CD4-positive, alpha-beta memory T cell (primary cell): ENCODE results near the gene APBB3. TPM values are rescaled to one million over a fixed set of nuclear protein-coding genes. Genes with fewer than 3 reads are reported as not detected.

Source experiments
- CTCF ChIA-PET: fragments of 350-600 bp; sonication (Branson Sonifier 250); formaldehyde crosslinking; loops from one replicate; lab custom pipeline; 2021; ENCODE audit warnings: inconsistent platforms; ENCODE audit not compliant: partially characterized antibody; lab: Charles Lee
- POLR2A ChIA-PET: fragments of 350-600 bp; sonication (Branson Sonifier 250); formaldehyde crosslinking; loops from one replicate; lab custom pipeline; 2021; ENCODE audit not compliant: partially characterized antibody; lab: Charles Lee
- DNase-seq, 5 donors: peaks; one replicate each; pipeline versions ENCODE4 v3.0.0 to v3.0.0-alpha.2; 2020 to 2022; ENCODE audit warnings: mixed read lengths in 1 of 5
- H3K27ac ChIP-seq: one replicate; pipeline ENCODE4 v1.7.0; 2013; ENCODE audit warnings: low read depth, low read length
- H3K27me3 ChIP-seq: 2 replicates; pipeline ENCODE4 v1.7.0; 2013; ENCODE audit warnings: mild to moderate bottlenecking, low read length, moderate library complexity; ENCODE audit not compliant: insufficient read depth
- H3K36me3 ChIP-seq: 2 replicates; pipeline ENCODE4 v1.7.0; 2013; ENCODE audit warnings: mild to moderate bottlenecking, low read length, moderate library complexity; ENCODE audit not compliant: insufficient read depth
- H3K4me1 ChIP-seq: 2 replicates; pipeline ENCODE4 v1.7.0; 2013; ENCODE audit warnings: mild to moderate bottlenecking, low read length, moderate library complexity; ENCODE audit not compliant: insufficient read depth
- H3K4me3 ChIP-seq, 2 donors: one replicate each; pipeline ENCODE4 v1.7.0; 2013; ENCODE audit warnings: low read length in 2 of 2, mild to moderate bottlenecking in 1 of 2
- H3K9me3 ChIP-seq, 2 donors: one replicate each; pipeline ENCODE4 v1.7.0; 2013; ENCODE audit warnings: low read length in 2 of 2, control low read depth in 1 of 2; ENCODE audit not compliant: control insufficient read depth in 1 of 2
- H3K27ac Mint-ChIP-seq, 7 donors: one replicate each; pipeline ENCODE4 v1.8.0; 2020 to 2021; ENCODE audit warnings: mixed read lengths in 7 of 7, mild to moderate bottlenecking in 6 of 7, inconsistent platforms in 3 of 7, moderate library complexity in 3 of 7
- H3K27me3 Mint-ChIP-seq, 2 donors: one replicate each; pipeline ENCODE4 v1.8.0; 2020 to 2021; ENCODE audit warnings: mixed read lengths in 2 of 2
- H3K36me3 Mint-ChIP-seq, 2 donors: one replicate each; pipeline ENCODE4 v1.8.0; 2020 to 2021; ENCODE audit warnings: mixed read lengths in 2 of 2, inconsistent platforms in 1 of 2, mild to moderate bottlenecking in 1 of 2
- H3K4me1 Mint-ChIP-seq, 4 donors: one replicate each; pipeline ENCODE4 v1.8.0; 2020 to 2021; ENCODE audit warnings: mixed read lengths in 4 of 4, mild to moderate bottlenecking in 1 of 4
- H3K4me3 Mint-ChIP-seq, 8 donors: one replicate each; pipeline ENCODE4 v1.8.0; 2020 to 2021; ENCODE audit warnings: mixed read lengths in 8 of 8, mild to moderate bottlenecking in 7 of 8, moderate library complexity in 6 of 8, inconsistent platforms in 3 of 8
- H3K9me3 Mint-ChIP-seq, 8 donors: one replicate each; pipeline ENCODE4 v1.8.0; 2020 to 2021; ENCODE audit warnings: mixed read lengths in 8 of 8, mild to moderate bottlenecking in 5 of 8, inconsistent platforms in 3 of 8, moderate library complexity in 1 of 8
- intact Hi-C: fragments of 100-400 bp; cut with micrococcal nuclease; formaldehyde crosslinking; loops from one replicate; pipeline ENCODE4 v1.15.1; 2023
- polyA plus RNA-seq, 2 donors: library from polyadenylated mRNA; unstranded; fragments of 300-500 nt; fragmentation: Illumina TruSeq; gene quantifications; one replicate each; pipeline ENCODE4 v1.2.3, GENCODE V29; 2021
- total RNA-seq, 2 experiments: library from RNA; stranded (reverse); gene quantifications; one replicate each; pipeline ENCODE4 v1.2.3, GENCODE V29; 2021

APBB3 gene
- total and polyA plus RNA-seq, 4 experiments from 2014 or later = 2.1 to 75.4 (median 38.9) TPM

DNA sequence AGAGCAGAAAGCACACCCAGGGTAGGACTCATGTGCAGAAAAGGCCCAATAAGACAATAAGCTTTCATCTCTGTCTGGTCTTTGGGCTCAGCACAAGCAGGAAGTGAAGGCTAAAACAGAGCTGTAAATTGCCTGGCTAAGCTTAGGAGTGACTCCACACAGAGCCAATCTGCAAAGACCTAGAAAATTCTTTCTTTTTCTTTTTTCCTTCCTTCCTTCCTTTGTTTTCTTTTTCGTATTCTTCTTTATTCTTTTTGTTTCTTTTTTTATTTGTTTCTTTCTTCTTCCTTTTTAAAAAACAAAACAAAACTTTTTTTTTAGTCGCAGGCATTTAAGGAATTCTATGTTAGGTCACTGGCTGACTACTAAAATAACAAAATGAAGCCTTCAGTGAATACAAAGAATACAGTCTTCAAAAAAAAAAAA, 12.4 kb upstream of the APBB3 start:
- no peaks in the 10 kb centered on the region for H3K9me3 Mint-ChIP-seq
- H3K36me3 ChIP-seq = no peaks in the 10 kb centered on the region
- peaks cover 3 to 5% of the 10 kb centered on the region in 2 donors for H3K36me3 Mint-ChIP-seq
- H3K27ac Mint-ChIP-seq = peak overlapping the region in 2 of 7 donors; percentile 22 to 25
- no peaks in the 10 kb centered on the region for H3K4me1 Mint-ChIP-seq
- peaks cover 0 to 1% of the 10 kb centered on the region in 2 donors for H3K27me3 Mint-ChIP-seq
- ChIA-PET CTCF (no interaction called here), POLR2A (no interaction called here)
- H3K27me3 ChIP-seq = no peaks in the 10 kb centered on the region
- no peak overlapping the region for H3K4me3 ChIP-seq
- H3K4me1 ChIP-seq = no peaks in the 10 kb centered on the region
- no peaks in the 10 kb centered on the region for H3K9me3 ChIP-seq
- intact Hi-C loops = no loop called here
- DNase-seq = no peak
- H3K27ac ChIP-seq = no peak overlapping the region
- H3K4me3 Mint-ChIP-seq = no peak overlapping the region

DNA sequence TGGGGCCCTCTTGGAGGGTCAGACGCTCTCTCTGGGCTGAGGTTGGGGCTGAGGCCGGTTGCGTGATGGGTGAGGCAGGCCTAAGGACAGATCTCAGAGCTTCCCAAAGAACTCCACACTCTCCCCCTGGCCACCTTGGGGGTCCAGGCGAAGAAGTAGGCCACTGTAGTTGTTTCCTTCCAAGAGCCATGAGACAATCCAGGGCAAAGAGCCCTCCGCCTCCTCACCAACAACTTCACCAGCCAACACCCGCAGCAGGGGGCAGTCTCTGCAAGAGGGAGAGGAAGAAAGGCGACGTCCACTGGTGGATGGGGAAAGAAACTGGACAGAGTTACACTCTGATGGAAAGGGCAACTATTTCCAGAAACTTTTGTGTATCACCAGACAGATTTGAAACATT, 10.9 kb upstream of the APBB3 start:
- CTCF ChIA-PET = interaction anchor here (1.1 to 2.4 kb wide), 3 partner anchors 22 to 61 kb away, joined by 3 to 7 read pairs (median 4); no protein-coding TSS in a partner anchor
- H3K4me1 ChIP-seq = no peaks in the 10 kb centered on the region
- no peak overlapping the region for H3K27ac ChIP-seq
- no peaks in the 10 kb centered on the region for H3K36me3 ChIP-seq
- Mint-ChIP-seq H3K4me3 (no peak overlapping the region), H3K9me3 (no peaks in the 10 kb centered on the region), H3K36me3 (peaks cover 5 to 10% of the 10 kb centered on the region in 2 donors), H3K27ac (no peak overlapping the region), H3K27me3 (no peaks in the 10 kb centered on the region), H3K4me1 (peaks cover 0 to 2% (median under 1%) of the 10 kb centered on the region in 4 donors)
- POLR2A ChIA-PET = interaction anchor here (0.6 kb wide), 1 partner anchor 976 kb away, joined by 3 read pairs; no protein-coding TSS in a partner anchor
- no peak overlapping the region for H3K4me3 ChIP-seq
- intact Hi-C loops = no loop called here
- no peaks in the 10 kb centered on the region for H3K27me3 ChIP-seq
- H3K9me3 ChIP-seq = no peaks in the 10 kb centered on the region
- no peak for DNase-seq

DNA sequence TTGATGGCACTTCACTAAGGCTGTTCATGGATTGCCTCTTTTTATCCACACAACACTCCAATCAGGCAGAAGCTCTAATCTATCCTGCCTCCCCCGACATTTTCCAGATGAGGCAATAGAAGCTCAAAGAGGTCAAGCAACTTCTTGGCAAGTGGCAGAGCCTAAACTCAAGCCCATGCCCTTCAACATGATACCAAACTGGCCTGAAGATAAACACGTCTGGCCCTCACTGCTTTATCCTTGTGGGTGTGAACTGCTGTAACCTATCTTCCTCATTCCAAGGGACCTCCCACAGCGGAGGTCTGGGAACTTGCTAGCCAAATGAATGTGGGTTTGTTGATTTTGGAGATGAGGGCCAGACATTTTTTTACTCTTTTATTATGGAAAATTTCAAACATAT, 9.8 kb upstream of the APBB3 start:
- H3K4me3 ChIP-seq = no peak overlapping the region
- H3K27ac ChIP-seq = no peak overlapping the region
- no peak for DNase-seq
- Mint-ChIP-seq H3K27me3 (no peaks in the 10 kb centered on the region), H3K4me1 (peaks cover 0 to 13% (median 7%) of the 10 kb centered on the region in 4 donors), H3K27ac (peak overlapping the region in 1 of 7 donors; percentile 16), H3K9me3 (no peaks in the 10 kb centered on the region), H3K36me3 (peaks cover 5 to 14% of the 10 kb centered on the region in 2 donors), H3K4me3 (no peak overlapping the region)
- ChIA-PET POLR2A (no interaction called here), CTCF (interaction anchor here (1.3 to 2.4 kb wide), 3 partner anchors 21 to 64 kb away, joined by 3 to 7 read pairs (median 4); no protein-coding TSS in a partner anchor)
- intact Hi-C loops = no loop called here
- no peaks in the 10 kb centered on the region for H3K9me3 ChIP-seq
- H3K27me3 ChIP-seq = no peaks in the 10 kb centered on the region
- no peaks in the 10 kb centered on the region for H3K36me3 ChIP-seq
- peaks cover 8% of the 10 kb centered on the region for H3K4me1 ChIP-seq

DNA sequence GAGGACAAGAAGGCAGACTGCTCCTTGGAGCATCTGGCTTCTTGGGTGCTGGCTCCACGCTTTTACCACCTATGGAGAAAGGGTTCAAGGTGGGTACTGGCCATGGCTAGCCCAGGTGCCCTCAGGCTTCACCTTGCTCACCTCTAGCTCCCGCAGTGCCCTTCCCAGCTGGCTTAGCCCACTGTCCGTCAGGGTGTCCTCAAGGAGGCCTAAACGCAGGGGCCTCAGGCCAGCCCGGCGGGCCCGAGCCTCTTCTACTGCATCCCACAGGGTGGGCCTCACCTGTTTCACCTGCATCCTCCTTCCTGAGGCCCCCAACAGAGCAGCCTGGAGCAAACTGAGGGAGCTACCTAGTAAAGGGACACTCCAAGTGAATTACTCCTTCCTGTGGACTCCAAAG, 9.3 kb upstream of the APBB3 start:
- Mint-ChIP-seq H3K36me3 (peaks cover 7 to 18% of the 10 kb centered on the region in 2 donors), H3K9me3 (no peaks in the 10 kb centered on the region), H3K27ac (peak overlapping the region in 1 of 7 donors; percentile 16), H3K27me3 (no peaks in the 10 kb centered on the region), H3K4me1 (peaks cover 4 to 18% (median 12%) of the 10 kb centered on the region in 4 donors), H3K4me3 (no peak overlapping the region)
- CTCF ChIA-PET = interaction anchor here (1.3 to 2.4 kb wide), 3 partner anchors 21 to 65 kb away, joined by 3 to 7 read pairs (median 4); no protein-coding TSS in a partner anchor
- Histone ChIP-seq H3K27ac (no peak overlapping the region), H3K36me3 (no peaks in the 10 kb centered on the region), H3K27me3 (no peaks in the 10 kb centered on the region), H3K4me1 (peaks cover 13% of the 10 kb centered on the region), H3K9me3 (no peaks in the 10 kb centered on the region), H3K4me3 (no peak overlapping the region)
- DNase-seq = no peak
- POLR2A ChIA-PET = interaction anchor here (0.8 kb wide), 1 partner anchor 8 kb away, joined by 3 read pairs; no protein-coding TSS in a partner anchor
- intact Hi-C loops = no loop called here

DNA sequence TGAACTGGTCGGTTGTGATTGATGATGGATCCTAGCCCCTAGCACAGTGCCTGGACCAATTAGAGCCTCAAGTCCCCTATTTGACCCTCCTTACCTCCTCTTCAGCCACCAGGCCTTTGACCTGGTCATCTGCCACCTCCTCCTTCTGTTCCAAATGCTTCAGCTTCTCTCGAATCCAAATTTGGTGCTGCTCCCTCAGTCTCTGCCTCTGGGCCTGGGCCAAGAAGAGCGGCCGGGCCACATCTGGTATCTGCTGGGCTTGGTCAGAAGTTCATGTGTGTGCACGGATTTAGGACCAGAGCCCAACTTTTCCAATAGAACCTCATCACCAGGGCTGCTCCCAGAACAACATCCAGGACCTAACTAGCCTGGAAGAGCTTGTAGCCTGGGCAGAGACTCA, 6.7 kb upstream of the APBB3 start:
- Mint-ChIP-seq H3K4me3 (no peak overlapping the region), H3K9me3 (no peaks in the 10 kb centered on the region), H3K27me3 (no peaks in the 10 kb centered on the region), H3K27ac (peak overlapping the region in 5 of 7 donors; percentile 6 to 98 (median 60)), H3K4me1 (peaks cover 10 to 43% (median 29%) of the 10 kb centered on the region in 4 donors), H3K36me3 (peaks cover 21 to 40% of the 10 kb centered on the region in 2 donors)
- H3K36me3 ChIP-seq = peaks cover 13% of the 10 kb centered on the region
- no peak for DNase-seq
- no peak overlapping the region for H3K27ac ChIP-seq
- ChIA-PET POLR2A (no interaction called here), CTCF (interaction anchor here (0.5 to 2.6 kb wide), 3 partner anchors 24 to 213 kb away, joined by 3 to 8 read pairs (median 3); partner anchors contain the start of gene EIF4EBP3)
- intact Hi-C loops = no loop called here
- H3K27me3 ChIP-seq = no peaks in the 10 kb centered on the region
- peaks cover 26% of the 10 kb centered on the region for H3K4me1 ChIP-seq
- H3K9me3 ChIP-seq = no peaks in the 10 kb centered on the region
- H3K4me3 ChIP-seq = no peak overlapping the region

DNA sequence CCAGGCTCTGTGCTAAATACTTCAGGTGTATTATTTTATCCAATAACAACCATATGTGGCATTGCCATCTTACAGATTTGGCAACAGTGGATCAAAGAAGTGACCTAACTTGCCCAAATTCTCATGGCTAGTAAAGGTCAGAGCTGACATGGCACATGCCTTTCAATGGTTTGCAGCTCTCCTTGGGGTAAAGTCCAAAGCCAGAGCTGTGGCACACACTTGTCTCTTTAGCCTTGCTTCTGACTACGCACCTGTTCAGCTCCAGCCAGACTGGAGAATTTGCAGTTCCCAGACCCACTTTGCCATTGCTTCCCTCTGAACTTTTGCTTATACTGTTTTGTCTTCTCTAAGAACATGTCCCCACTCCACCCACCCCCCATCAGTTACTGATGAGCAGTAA, 6.1 kb upstream of the APBB3 start:
- Mint-ChIP-seq H3K4me1 (peaks cover 15 to 49% (median 35%) of the 10 kb centered on the region in 4 donors), H3K27ac (peak overlapping the region; percentile 79 to 99 (median 98)), H3K36me3 (peaks cover 25 to 44% of the 10 kb centered on the region in 2 donors), H3K27me3 (no peaks in the 10 kb centered on the region), H3K4me3 (no peak overlapping the region), H3K9me3 (no peaks in the 10 kb centered on the region)
- H3K4me3 ChIP-seq = no peak overlapping the region
- peaks cover 32% of the 10 kb centered on the region for H3K4me1 ChIP-seq
- intact Hi-C loops = no loop called here
- DNase-seq = no peak
- H3K27me3 ChIP-seq = no peaks in the 10 kb centered on the region
- CTCF ChIA-PET = interaction anchor here (1.1 to 2.6 kb wide), 2 partner anchors 23 to 149 kb away, joined by 3 to 8 read pairs; partner anchors contain the start of gene EIF4EBP3
- no peaks in the 10 kb centered on the region for H3K9me3 ChIP-seq
- peaks cover 15% of the 10 kb centered on the region for H3K36me3 ChIP-seq
- POLR2A ChIA-PET = interaction anchor here (1.3 to 1.5 kb wide), 2 partner anchors 10 to 69 kb away, joined by 4 read pairs; partner anchors contain the start of gene TMCO6
- H3K27ac ChIP-seq = peak overlapping the region; percentile 77

DNA sequence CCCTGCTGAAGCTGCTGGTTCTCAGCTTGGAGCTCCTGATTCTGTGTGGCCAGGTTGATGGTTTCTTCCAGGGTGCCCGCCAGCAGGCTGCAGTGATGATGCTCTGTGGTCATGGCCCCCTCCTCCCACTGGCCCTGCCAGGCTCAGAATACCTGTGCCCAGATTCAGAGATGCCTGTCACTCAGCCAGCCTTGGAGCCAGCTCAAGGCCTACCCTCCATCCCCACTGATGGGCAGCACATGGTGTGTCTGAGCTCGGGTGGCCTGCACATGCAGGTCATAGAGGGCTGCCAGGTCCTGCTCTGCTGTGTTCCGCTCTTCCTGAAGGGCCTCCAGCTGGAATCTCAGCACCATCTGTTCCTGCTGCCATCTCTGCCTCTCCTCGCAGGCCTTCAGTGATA, 5.7 kb upstream of the APBB3 start:
- Mint-ChIP-seq H3K36me3 (peaks cover 25 to 44% of the 10 kb centered on the region in 2 donors), H3K27ac (peak overlapping the region; percentile 97 to 99 (median 98)), H3K9me3 (no peaks in the 10 kb centered on the region), H3K27me3 (no peaks in the 10 kb centered on the region), H3K4me1 (peaks cover 19 to 53% (median 39%) of the 10 kb centered on the region in 4 donors), H3K4me3 (peak overlapping the region in 1 of 8 donors; percentile 54)
- intact Hi-C loops = no loop called here
- Histone ChIP-seq H3K36me3 (peaks cover 15% of the 10 kb centered on the region), H3K27me3 (no peaks in the 10 kb centered on the region), H3K4me3 (no peak overlapping the region), H3K4me1 (peaks cover 36% of the 10 kb centered on the region), H3K27ac (peak overlapping the region; percentile 77), H3K9me3 (no peaks in the 10 kb centered on the region)
- CTCF ChIA-PET = interaction anchor here (0.9 to 2.6 kb wide), 2 partner anchors 23 to 64 kb away, joined by 3 to 8 read pairs; partner anchors contain the start of gene EIF4EBP3
- POLR2A ChIA-PET = interaction anchor here (1.2 to 1.9 kb wide), 6 partner anchors 10 to 168 kb away, joined by 3 to 8 read pairs (median 5); partner anchors contain the start of genes EIF4EBP3, IK, NDUFA2 and TMCO6
- no peak for DNase-seq
